ENCODE measurements around the gene CCDC82.

The CCDC82 gene

DNA sequence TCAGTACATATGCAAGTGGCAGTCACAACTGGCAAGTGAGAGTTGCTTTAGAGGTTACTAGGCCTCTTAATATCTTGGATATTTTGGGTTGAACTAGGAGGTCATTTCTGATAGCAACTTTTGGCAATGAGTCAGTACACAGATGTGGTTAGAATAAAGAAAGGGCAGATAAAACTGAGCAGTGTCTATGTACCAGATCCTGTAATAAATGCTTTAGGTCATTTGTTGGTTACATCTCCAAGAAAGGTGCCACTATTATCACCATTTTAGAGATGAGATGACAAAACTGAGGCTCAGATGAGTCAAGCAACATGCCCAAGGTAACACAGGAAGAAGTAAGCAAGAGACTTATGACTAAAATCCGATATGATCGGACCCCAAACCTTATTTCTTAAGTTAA is 71.7 kb downstream of the CCDC82 start:
- no peak for TF ChIP-seq TCF12 (IDR thresholded peaks at IDR 0.05; ENCODE audit: low read depth)
- no peak for TF ChIP-seq TAF1 (IDR thresholded peaks at IDR 0.05; ENCODE audit: low read depth)
- no peak for TF ChIP-seq YY1 (IDR thresholded peaks at IDR 0.05; ENCODE audit: low read depth)
- no peak for TF ChIP-seq REST (IDR thresholded peaks at IDR 0.05; ENCODE audit: low read depth)
- TF ChIP-seq EGR1 (IDR thresholded peaks at IDR 0.05), result no peak
- TF ChIP-seq MAX (IDR thresholded peaks at IDR 0.05), result no peak
- TF ChIP-seq CREB1 (IDR thresholded peaks at IDR 0.05; ENCODE audit: low read depth), result no peak
- TF ChIP-seq, protein P1, sequence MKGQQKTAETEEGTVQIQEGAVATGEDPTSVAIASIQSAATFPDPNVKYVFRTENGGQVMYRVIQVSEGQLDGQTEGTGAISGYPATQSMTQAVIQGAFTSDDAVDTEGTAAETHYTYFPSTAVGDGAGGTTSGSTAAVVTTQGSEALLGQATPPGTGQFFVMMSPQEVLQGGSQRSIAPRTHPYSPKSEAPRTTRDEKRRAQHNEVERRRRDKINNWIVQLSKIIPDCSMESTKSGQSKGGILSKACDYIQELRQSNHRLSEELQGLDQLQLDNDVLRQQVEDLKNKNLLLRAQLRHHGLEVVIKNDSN (IDR thresholded peaks at IDR 0.05), result no peak
- TF ChIP-seq FOXM1 (IDR thresholded peaks at IDR 0.05; ENCODE audit: borderline replicate concordance, low read depth), result no peak
- no peak for TF ChIP-seq EP300 (IDR thresholded peaks at IDR 0.05; ENCODE audit: borderline replicate concordance)
- TF ChIP-seq NFIC (IDR thresholded peaks at IDR 0.05), result no peak
- no peak for TF ChIP-seq TEAD4 (IDR thresholded peaks at IDR 0.05)

DNA sequence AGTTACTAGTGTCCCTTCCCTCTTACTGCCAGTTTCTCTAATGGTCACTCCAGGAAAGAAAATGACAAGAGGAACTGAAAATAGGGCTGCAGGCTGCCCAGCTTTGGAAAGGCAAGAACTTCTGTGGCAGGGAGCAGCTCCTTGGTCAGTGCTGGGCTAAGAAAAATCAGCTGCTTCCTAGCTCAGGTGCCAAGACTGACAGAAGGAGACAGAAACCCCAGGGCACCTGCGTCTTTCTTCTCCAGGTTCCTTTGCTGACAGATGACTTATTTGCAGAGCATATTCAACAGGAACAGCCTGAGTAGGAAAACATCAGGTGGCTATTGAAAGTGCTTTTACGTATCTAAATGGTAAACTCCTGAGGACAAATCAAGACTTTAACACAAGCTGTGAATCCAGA is 72.1 kb downstream of the CCDC82 start:
- TF ChIP-seq EGR1 (IDR thresholded peaks at IDR 0.05), result no peak
- TF ChIP-seq NFIC (IDR thresholded peaks at IDR 0.05), result no peak
- TF ChIP-seq, protein P1 (IDR thresholded peaks at IDR 0.05), result no peak
- TF ChIP-seq CEBPB (IDR thresholded peaks at IDR 0.05), result no peak
- TF ChIP-seq TCF12 (IDR thresholded peaks at IDR 0.05; ENCODE audit: low read depth), result no peak
- no peak for TF ChIP-seq REST (IDR thresholded peaks at IDR 0.05; ENCODE audit: low read depth)
- no peak for TF ChIP-seq CREB1 (IDR thresholded peaks at IDR 0.05; ENCODE audit: low read depth)
- TF ChIP-seq TAF1 (IDR thresholded peaks at IDR 0.05; ENCODE audit: low read depth), result no peak
- TF ChIP-seq ZBTB7A (IDR thresholded peaks at IDR 0.05; ENCODE audit: low read depth), result no peak
- no peak for TF ChIP-seq RAD21 (IDR thresholded peaks at IDR 0.05; ENCODE audit: low read depth)
- TF ChIP-seq MAX (IDR thresholded peaks at IDR 0.05), result no peak
- no peak for TF ChIP-seq TEAD4 (IDR thresholded peaks at IDR 0.05)
- no peak for TF ChIP-seq EP300 (IDR thresholded peaks at IDR 0.05; ENCODE audit: borderline replicate concordance)
- TF ChIP-seq FOXM1 (IDR thresholded peaks at IDR 0.05; ENCODE audit: borderline replicate concordance, low read depth), result no peak
- TF ChIP-seq YY1 (IDR thresholded peaks at IDR 0.05; ENCODE audit: low read depth), result no peak

GRCh38 chr11:96316869-96317268 is 72.8 kb downstream of the CCDC82 start:
- TF ChIP-seq RAD21 (IDR thresholded peaks at IDR 0.05; ENCODE audit: low read depth) (no peak), TEAD4 (IDR thresholded peaks at IDR 0.05) (0 out of 2 replicates have a peak, but pooled peaks have one; percentile 28), TCF12 (IDR thresholded peaks at IDR 0.05; ENCODE audit: low read depth) (no peak)

DNA sequence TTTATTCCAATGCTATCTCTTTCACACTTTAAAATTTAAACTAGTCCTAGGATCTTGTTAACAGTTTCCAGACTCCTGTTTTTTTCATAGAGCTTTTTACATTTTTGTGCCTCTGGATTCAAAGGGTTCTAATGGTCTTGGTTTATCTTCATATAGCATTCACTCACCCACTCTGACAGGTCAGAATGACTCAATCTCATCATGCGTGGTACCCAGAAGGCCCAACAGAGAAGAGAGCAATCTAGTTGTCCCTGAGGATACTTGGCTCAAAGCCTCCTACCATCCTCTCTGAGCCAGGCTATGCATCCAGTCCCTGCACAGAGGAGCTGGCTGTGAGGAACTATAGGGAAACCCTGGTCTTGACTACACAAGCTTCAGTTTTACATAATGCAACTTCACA is 74.2 kb downstream of the CCDC82 start:
- no peak for TF ChIP-seq REST (IDR thresholded peaks at IDR 0.05; ENCODE audit: low read depth)

DNA sequence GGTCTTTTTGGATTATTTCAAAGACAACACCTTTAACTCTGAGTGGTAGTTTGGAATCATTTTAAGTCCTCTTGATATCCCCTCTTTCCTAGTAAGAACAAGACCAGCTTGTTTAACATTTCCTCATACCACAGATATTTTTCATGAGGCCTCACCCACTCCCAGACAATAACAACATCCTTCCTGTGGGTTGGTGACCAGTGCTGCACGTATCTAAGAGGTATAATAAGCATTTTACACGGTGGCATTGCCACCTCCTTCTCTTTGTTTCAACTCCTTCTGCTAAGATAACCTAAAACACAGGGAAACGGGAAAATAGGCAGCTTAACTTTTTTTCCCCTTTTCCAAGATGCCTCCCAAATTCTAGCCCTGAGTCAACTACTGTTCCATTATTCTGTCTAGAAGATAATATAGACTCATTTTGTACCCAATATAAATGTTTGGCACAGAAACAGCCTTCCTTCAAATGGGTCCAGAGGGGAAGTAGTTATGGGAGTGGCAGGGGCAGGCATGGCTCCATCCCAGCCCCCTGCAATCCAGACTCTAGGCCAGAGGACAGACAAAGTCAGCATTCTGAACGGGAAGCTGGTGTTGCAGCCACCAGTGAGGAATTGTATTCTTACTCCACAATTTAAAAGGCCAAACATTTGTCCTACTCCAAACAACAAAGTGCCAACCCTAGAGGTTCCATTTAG is 75.2 kb downstream of the CCDC82 start:
- TF ChIP-seq TCF12 (IDR thresholded peaks at IDR 0.05; ENCODE audit: low read depth), result peak; percentile 81
- peak; percentile 87 for TF ChIP-seq EP300 (IDR thresholded peaks at IDR 0.05; ENCODE audit: borderline replicate concordance)
- TF ChIP-seq RAD21 (IDR thresholded peaks at IDR 0.05; ENCODE audit: low read depth), result 0 out of 2 replicates have a peak, but pooled peaks have one; percentile 1
- peak; percentile 49 for TF ChIP-seq NFIC (IDR thresholded peaks at IDR 0.05)
- TF ChIP-seq MAX (IDR thresholded peaks at IDR 0.05), result no peak
- peak; percentile 86 for TF ChIP-seq TEAD4 (IDR thresholded peaks at IDR 0.05)
- no peak for TF ChIP-seq REST (IDR thresholded peaks at IDR 0.05; ENCODE audit: low read depth)
- peak; percentile 81; the same call in 1 of the 2 replicates for TF ChIP-seq FOXM1 (IDR thresholded peaks at IDR 0.05; ENCODE audit: borderline replicate concordance, low read depth)

Data from Ishikawa (cell line).